GM12878 (cell line): Measurements from ENCODE around the gene FABP6. TPM values are rescaled to one million over a fixed set of nuclear protein-coding genes. Genes with fewer than 3 reads are reported as not detected.

Experiments
- ATAC-seq: fragments of 200-7000 bp; cut with Tn5 transposase; 3 replicates; pipeline ENCODE4 v1.9.1; 2020; ENCODE audit warnings: mild to moderate bottlenecking, moderate library complexity
- Bru-seq: library from RNA; stranded (reverse); fragments of 400-500 nt; gene quantifications from one replicate; lab custom pipeline; 2021; lab: Mats Ljungman, UMichigan
- BruChase-seq, 2 experiments: library from RNA; stranded (reverse); fragments of 400-500 nt; gene quantifications; one replicate each; lab custom pipeline; 2021; lab: Mats Ljungman, UMichigan
- BruUV-seq: library from RNA; stranded (reverse); fragments of 400-500 nt; replicated peaks from 2 replicates; lab custom pipeline; 2021; lab: Mats Ljungman, UMichigan
- CTCF ChIA-PET: fragments of 300-600 bp; sonication (Branson Sonifier 250); formaldehyde crosslinking; extraction: SDS; loops from one replicate; lab custom pipeline; 2021; ENCODE audit warnings: inconsistent platforms; lab: Yijun Ruan, JAX
- POLR2A ChIA-PET: fragments of 350-600 bp; formaldehyde crosslinking; extraction: SDS; loops from one replicate; lab custom pipeline; 2021; ENCODE audit warnings: inconsistent platforms; lab: Charles Lee
- RAD21 ChIA-PET: fragments of 300-600 bp; sonication (Branson Sonifier 250); formaldehyde crosslinking; loops from one replicate; lab custom pipeline; 2023; ENCODE audit warnings: antibody characterized with exemption; ENCODE audit not compliant: unreplicated experiment; lab: Charles Lee
- SMC1A ChIA-PET: fragments of 300-600 bp; sonication (Branson Sonifier 250); formaldehyde crosslinking; loops from one replicate; lab custom pipeline; 2023; ENCODE audit not compliant: unreplicated experiment, uncharacterized antibody; lab: Charles Lee
- DNase-seq: peaks from one replicate; pipeline ENCODE4 v3.0.0-alpha.2; 2011; ENCODE audit warnings: low read depth, low spot score
- FAIRE-seq: peaks from 3 replicates; lab custom pipeline; 2011; peaks lifted over from hg19 to GRCh38; lab: Jason Lieb, UNC
- H2AFZ ChIP-seq: 2 replicates; pipeline ENCODE4 v1.6.0; 2011; ENCODE audit warnings: low read depth, low read length, control low read depth; ENCODE audit not compliant: control insufficient read depth
- H3K27ac ChIP-seq: 2 replicates; pipeline ENCODE4 v1.5.1; 2011; ENCODE audit warnings: control low read depth; ENCODE audit not compliant: control insufficient read depth, insufficient read depth
- H3K27me3 ChIP-seq, 2 experiments: replicated peaks in 1 of 2; 2 replicates each; pipeline versions ENCODE4 v1.6.0 to v1.6.1; 2011; ENCODE audit warnings: low read length in 1 of 2; ENCODE audit not compliant: control insufficient read depth in 2 of 2, insufficient read depth in 2 of 2
- H3K36me3 ChIP-seq, 2 experiments: 2 replicates each; pipeline ENCODE4 v1.5.1; 2011; ENCODE audit warnings: low read length in 1 of 2; ENCODE audit not compliant: control insufficient read depth in 2 of 2, insufficient read depth in 2 of 2
- H3K4me1 ChIP-seq: 2 replicates; pipeline ENCODE4 v1.6.1; 2011; ENCODE audit warnings: mild to moderate bottlenecking, low read length, moderate library complexity, mixed read lengths; ENCODE audit not compliant: control insufficient read depth, insufficient read depth
- H3K4me2 ChIP-seq: 2 replicates; pipeline ENCODE4 v1.6.0; 2011; ENCODE audit warnings: control low read depth; ENCODE audit not compliant: control insufficient read depth, insufficient read depth
- H3K4me3 ChIP-seq: fragments of 200-600 bp; sonication (generic); 2 replicates; pipeline ENCODE4 v1.5.1; 2016
- H3K79me2 ChIP-seq: 2 replicates; pipeline ENCODE4 v1.6.0; 2011; ENCODE audit warnings: low read length; ENCODE audit not compliant: control insufficient read depth, insufficient read depth
- H3K9ac ChIP-seq: 2 replicates; pipeline ENCODE4 v1.8.0; 2011; ENCODE audit warnings: low read length, control low read depth, mixed read lengths; ENCODE audit not compliant: control insufficient read depth, insufficient read depth
- H3K9me3 ChIP-seq: replicated peaks from 3 replicates; pipeline ENCODE4 v1.5.1; 2011; ENCODE audit warnings: mild to moderate bottlenecking, low read length; ENCODE audit not compliant: control insufficient read depth, insufficient read depth
- H4K20me1 ChIP-seq: 2 replicates; pipeline ENCODE4 v1.6.0; 2011; ENCODE audit not compliant: control insufficient read depth, insufficient read depth
- ASH2L ChIP-seq: fragments of 300-600, 200-600 bp; sonication (generic); IDR thresholded peaks from 2 replicates; pipeline ENCODE4 v1.6.1; 2017; ENCODE audit warnings: low read depth, mild to moderate bottlenecking, borderline replicate concordance
- BCL11A ChIP-seq: IDR thresholded peaks from 2 replicates; pipeline ENCODE4 v1.6.1; 2011; ENCODE audit warnings: low read depth, low read length
- BHLHE40 ChIP-seq, 2 experiments: fragments of 450-650 bp in 1 of 2; IDR thresholded peaks; 2 replicates each; pipeline ENCODE4 v1.6.1; 2011 to 2017; ENCODE audit warnings: low read depth in 2 of 2, borderline replicate concordance in 1 of 2, improper control_type of control experiment in 1 of 2, low read length in 1 of 2, mild to moderate bottlenecking in 1 of 2
- EGR1 ChIP-seq, 2 experiments: IDR thresholded peaks; 1 replicate in 1 of 2; 2 replicates in 1 of 2; pipeline ENCODE4 v1.6.1; 2011 to 2012; ENCODE audit warnings: low read depth in 2 of 2, low read length in 2 of 2, borderline replicate concordance in 1 of 2, mild to moderate bottlenecking in 1 of 2, moderate library complexity in 1 of 2
- POLR2AphosphoS2 ChIP-seq: IDR thresholded peaks from 2 replicates; pipeline ENCODE4 v1.6.1; 2011; ENCODE audit warnings: low read depth, mild to moderate bottlenecking, low read length, improper control_type of control experiment, moderate library complexity
- RBBP5 ChIP-seq: fragments of 200-600 bp; sonication (generic); conservative IDR thresholded peaks from 2 replicates; pipeline ENCODE4 v1.6.1; 2016
- ZNF24 ChIP-seq: fragments of 450-650 bp; IDR thresholded peaks from 2 replicates; pipeline ENCODE4 v1.6.1; 2017; ENCODE audit warnings: antibody characterized with exemption, mild to moderate bottlenecking
- WGBS: methylation state at CpG from one replicate; pipeline ENCODE4 v1.1.6; 2016; ENCODE audit warnings: low lambda C conversion rate; ENCODE audit not compliant: insufficient replicate concordance, insufficient coverage; ENCODE audit errors: missing lambda C conversion rate; 5-methylcytosine and 5-hydroxymethylcytosine counted together
- in situ Hi-C: fragments of 300-500 bp; cut with MboI; formaldehyde crosslinking; loops from 9 replicates; pipeline ENCODE4 v1.14.3; 2018; ENCODE audit warnings: mixed read lengths
- intact Hi-C: fragments of 100-400 bp; cut with micrococcal nuclease; formaldehyde crosslinking; loops from one replicate; pipeline ENCODE4 v1.14.2; 2022; ENCODE audit not compliant: unreplicated experiment
- long read RNA-seq, 2 experiments: library from polyadenylated mRNA; unstranded; transcript quantifications; one replicate each; pipeline ENCODE4 v2.0.0, GENCODE V29; 2019 to 2020
- polyA minus RNA-seq, 3 experiments: library from RNA; depleted of rRNA, polyadenylated mRNA; stranded (reverse); fragments of >200 nt; gene quantifications; 2 replicates each; pipeline ENCODE4 v1.2.3, GENCODE V29; 2011
- polyA plus RNA-seq, 11 experiments: library from polyadenylated mRNA; depleted of rRNA in 4 of 11; unstranded in 6 of 11; stranded (reverse) in 5 of 11; fragments of >200 nt; fragmentation: Nextera tagmentation in 4 of 11; fragmentation: Illumina TruSeq in 1 of 11; extraction: Ambion mirVana in 4 of 11; extraction: Trizol in 1 of 11; gene quantifications; 1 replicate in 1 of 11; 2 replicates in 10 of 11; pipeline versions ENCODE4 v1.2.1 to v1.2.3, GENCODE V29; 2011 to 2016; ENCODE audit warnings: inconsistent platforms in 2 of 11, missing spikeins in 2 of 11, low read depth in 1 of 11
- total RNA-seq, 4 experiments: library from RNA; depleted of rRNA in 3 of 4; stranded (reverse); fragments of >200 nt in 3 of 4; fragmentation: Illumina TruSeq in 1 of 4; extraction: Trizol in 1 of 4; gene quantifications; 2 replicates each; pipeline versions ENCODE4 v1.2.1 to v1.2.3, GENCODE V29; 2013 to 2021

Gene FABP6
- total RNA-seq (2013; cell fraction: nucleolus; rRNA removed), result 1.4 TPM in 1 of 2 replicates, not detected in the other
- total RNA-seq (2014; rRNA removed) (1.3 and 1.9 TPM in 2 replicates), total RNA-seq (2014; rRNA removed; fragmentation: Illumina TruSeq; extraction: Trizol) (1.2 and 3.0 TPM in 2 replicates), total RNA-seq (2021) (1.9 and 2.3 TPM in 2 replicates), polyA plus RNA-seq (2011; rRNA removed) (4.7 and 8.1 TPM in 2 replicates), polyA plus RNA-seq (2014; fragmentation: Illumina TruSeq; extraction: Trizol) (1.00 and 1.2 TPM in 2 replicates), polyA plus RNA-seq (2014; fragmentation: Nextera tagmentation; extraction: Ambion mirVana) (1 to 10 TPM; 3.0 to 3.5 TPM), polyA plus RNA-seq (2014; rRNA removed) (1.2 and 3.2 TPM in 2 replicates), polyA plus RNA-seq (2016; fragmentation: Nextera tagmentation; extraction: Ambion mirVana) (1 to 10 TPM in 1 of 2 experiments, under 1 TPM in 1; 0.66 to 1.1 TPM), polyA minus RNA-seq (2011; rRNA and poly(A)+ RNA removed) (2.4 and 3.6 TPM in 2 replicates), Bru-seq, nascent RNA (percentile 23 among the genes with signal in this experiment), BruChase-seq, experiment 1, labeled RNA remaining after a 6-hour chase (percentile 16 among the genes with signal in this experiment), BruChase-seq, experiment 2, labeled RNA remaining after a 2-hour chase (percentile 15 among the genes with signal in this experiment)
- polyA plus RNA-seq (2011; ENCODE audit: low read depth), result not detected
- 8.0 and 8.3 TPM in 2 replicates for polyA plus RNA-seq (2011; cell fraction: cytosol; rRNA removed)
- 2.1 and 3.7 TPM in 2 replicates for polyA plus RNA-seq (2011; cell fraction: nucleus; rRNA removed)
- 2.9 and 3.8 TPM in 2 replicates for polyA plus RNA-seq (2012)
- polyA minus RNA-seq (2011; cell fraction: cytosol; rRNA and poly(A)+ RNA removed), result not detected in 2 replicates
- not detected in 2 replicates for polyA minus RNA-seq (2011; cell fraction: nucleus; rRNA and poly(A)+ RNA removed)
- long read RNA-seq, experiment 1, result 0 reads
- long read RNA-seq, experiment 2, partial matches to known transcripts, result 1 of 1 reads
- long read RNA-seq, experiment 2, other reads (novel, unspliced or antisense), result 0 of 1 reads

GRCh38 chr5:160229190-160229742, at the start of gene FABP6:
TSS of gene FABP6 (plus strand) at chr5:160229506. CDS start at chr5:160229558, 52 bp downstream.
- ChIA-PET SMC1A (interaction anchor here (1.0 to 1.3 kb wide), 2 partner anchors 18 to 113 kb away, joined by 3 read pairs; no protein-coding TSS in a partner anchor), POLR2A (interaction anchor here (0.8 kb wide), 1 partner anchor 114 kb away, joined by 3 read pairs; no protein-coding TSS in a partner anchor), CTCF (no interaction called here), RAD21 (no interaction called here)
- no peak within 1 kb of the TSS for H3K4me2 ChIP-seq
- H3K9me3 ChIP-seq, result no peaks in the 10 kb centered on the region
- no peak for FAIRE-seq
- no peaks in the 10 kb centered on the region for H3K36me3 ChIP-seq
- BruUV-seq, result no TSS peak
- in situ Hi-C loops, result no loop called here
- peak within 1 kb of the TSS; percentile 77; the same call in 1 of the 2 replicates for H3K27ac ChIP-seq
- no peak within 1 kb of the TSS; the same call in 1 of the 2 replicates for H2AFZ ChIP-seq
- no peaks in the 10 kb centered on the region for H4K20me1 ChIP-seq
- intact Hi-C loops, result no loop called here
- no peak for ATAC-seq
- no peaks in the 10 kb centered on the region for H3K79me2 ChIP-seq
- no peak within 1 kb of the TSS for H3K4me3 ChIP-seq
- H3K27me3 ChIP-seq, result no peaks in the 10 kb centered on the region
- TF ChIP-seq RBBP5 (no peak), POLR2AphosphoS2 (no peak), ZNF24 (peak; percentile 78), BHLHE40 (IDR thresholded peaks at IDR 0.05; ENCODE audit: borderline replicate concordance in 1 of 2, low read depth in 2 of 2, low read length in 1 of 2) (no peak), ASH2L (no peak), BCL11A (no peak), EGR1 (IDR thresholded peaks at IDR 0.05; ENCODE audit: borderline replicate concordance in 1 of 2, low read depth in 2 of 2, low read length in 2 of 2) (no peak)
- DNase-seq, result no peak
- 54% methylated on average over 7 of the region's 7 CpGs for WGBS
- H3K4me1 ChIP-seq, result peaks cover 27% of the 10 kb centered on the region
- H3K9ac ChIP-seq, result no peak within 1 kb of the TSS
